Measurements from ENCODE around the gene SNTB2. TPM values are rescaled to one million over a fixed set of nuclear protein-coding genes. Genes with fewer than 3 reads are reported as not detected.

Gene SNTB2
- total RNA-seq, 1 donor from 2014 or later: 23.9 TPM

GRCh38 chr16:69315486-69316311 lies 128.7 kb downstream of the SNTB2 start:
- intact Hi-C loops (cut with micrococcal nuclease): no loop called here

- intact Hi-C loops (cut with micrococcal nuclease): no loop called here
Observed at GRCh38 chr16:69316595-69317034, 129.7 kb downstream of the SNTB2 start.

- intact Hi-C loops (cut with micrococcal nuclease): no loop called here
Observed at GRCh38 chr16:69318177-69318910, 131.4 kb downstream of the SNTB2 start.

- intact Hi-C loops (cut with micrococcal nuclease): no loop called here
Observed at GRCh38 chr16:69318911-69319289, 131.9 kb downstream of the SNTB2 start.

GRCh38 chr16:69319381-69319780 lies 132.4 kb downstream of the SNTB2 start:
- intact Hi-C loops (cut with micrococcal nuclease): no loop called here

GRCh38 chr16:69319826-69320739 lies 133.1 kb downstream of the SNTB2 start:
- intact Hi-C loops (cut with micrococcal nuclease): no loop called here

GRCh38 chr16:69320740-69321073 lies 133.7 kb downstream of the SNTB2 start:
- intact Hi-C loops (cut with micrococcal nuclease): no loop called here

- intact Hi-C loops (cut with micrococcal nuclease): no loop called here
Observed at GRCh38 chr16:69321080-69321479, 134.1 kb downstream of the SNTB2 start.

GRCh38 chr16:69322343-69322742 lies 135.4 kb downstream of the SNTB2 start:
- intact Hi-C loops (cut with micrococcal nuclease): no loop called here

GRCh38 chr16:69323415-69323814 lies 136.5 kb downstream of the SNTB2 start:
- intact Hi-C loops (cut with micrococcal nuclease): no loop called here

- intact Hi-C loops (cut with micrococcal nuclease): no loop called here
Observed at GRCh38 chr16:69324013-69324531, 137.1 kb downstream of the SNTB2 start.

- intact Hi-C loops (cut with micrococcal nuclease): no loop called here
Observed at GRCh38 chr16:69324585-69325253, 137.8 kb downstream of the SNTB2 start.

GRCh38 chr16:69325784-69326171 lies 138.8 kb downstream of the SNTB2 start:
- intact Hi-C loops (cut with micrococcal nuclease): no loop called here

- intact Hi-C loops (cut with micrococcal nuclease): no loop called here
Observed at GRCh38 chr16:69326172-69326873, 139.4 kb downstream of the SNTB2 start.

GRCh38 chr16:69327585-69328310 lies 140.8 kb downstream of the SNTB2 start:
- intact Hi-C loops (cut with micrococcal nuclease): no loop called here

- intact Hi-C loops (cut with micrococcal nuclease): no loop called here
Observed at GRCh38 chr16:69328854-69329316, 141.9 kb downstream of the SNTB2 start.

- intact Hi-C loops (cut with micrococcal nuclease): loop anchor here (1.0 to 2.0 kb wide), 4 partner anchors 10 to 95 kb away; partner anchors contain the start of genes COG8, CYB5B, NIP7 and VPS4A
Observed at GRCh38 chr16:69329369-69330285, 142.7 kb downstream of the SNTB2 start.
